ENCODE results near the gene DNMBP.
"Not testable (repeated sequence)": the region's sequence is repeated elsewhere in the genome, so short reads cannot be mapped to it uniquely, and the experiment has no call there.

Gene DNMBP

GRCh38 chr10:99945263-99945662 lies 64.5 kb downstream of the DNMBP start:
- peak; percentile 49 for DNase-seq (ENCODE audit: low read depth)

GRCh38 chr10:99944860-99945259 lies 64.9 kb downstream of the DNMBP start:
- DNase-seq (ENCODE audit: low read depth) = no peak

GRCh38 chr10:99943908-99944307 lies 65.8 kb downstream of the DNMBP start:
- no peak for DNase-seq (ENCODE audit: low read depth)

- DNase-seq (ENCODE audit: low read depth) = no peak
Observed at GRCh38 chr10:99941942-99942820, 67.6 kb downstream of the DNMBP start.

- DNase-seq (ENCODE audit: low read depth) = no peak
Observed at GRCh38 chr10:99938563-99938962, 71.2 kb downstream of the DNMBP start.

GRCh38 chr10:99937630-99938029 lies 72.1 kb downstream of the DNMBP start:
- DNase-seq (ENCODE audit: low read depth) = no peak

GRCh38 chr10:99932203-99932957 lies 77.4 kb downstream of the DNMBP start:
- DNase-seq (ENCODE audit: low read depth) = not testable (repeated sequence)

- DNase-seq (ENCODE audit: low read depth) = no peak
Observed at GRCh38 chr10:99930731-99931550, 78.8 kb downstream of the DNMBP start.

GRCh38 chr10:99929360-99929759 lies 80.4 kb downstream of the DNMBP start:
- no peak for DNase-seq (ENCODE audit: low read depth)

- no peak for DNase-seq (ENCODE audit: low read depth)
Observed at GRCh38 chr10:99927721-99928280, 81.9 kb downstream of the DNMBP start.

- no peak for DNase-seq (ENCODE audit: low read depth)
Observed at GRCh38 chr10:99926925-99927720, 82.6 kb downstream of the DNMBP start.

- no peak for DNase-seq (ENCODE audit: low read depth)
Observed at GRCh38 chr10:99924451-99925255, 85.1 kb downstream of the DNMBP start.

GRCh38 chr10:99921948-99922347 lies 87.8 kb downstream of the DNMBP start:
- no peak for DNase-seq (ENCODE audit: low read depth)

GRCh38 chr10:99920901-99921300 lies 88.8 kb downstream of the DNMBP start:
- DNase-seq (ENCODE audit: low read depth) = no peak

- DNase-seq (ENCODE audit: low read depth) = no peak
Observed at GRCh38 chr10:99920486-99920885, 89.3 kb downstream of the DNMBP start.

- peak; percentile 44 for DNase-seq (ENCODE audit: low read depth)
Observed at GRCh38 chr10:99917963-99918825, 91.6 kb downstream of the DNMBP start.

- no peak for DNase-seq (ENCODE audit: low read depth)
Observed at GRCh38 chr10:99916776-99917175, 93.0 kb downstream of the DNMBP start.

GRCh38 chr10:99915414-99915813 lies 94.3 kb downstream of the DNMBP start:
- no peak for DNase-seq (ENCODE audit: low read depth)

GRCh38 chr10:99914236-99914635 lies 95.5 kb downstream of the DNMBP start:
- DNase-seq (ENCODE audit: low read depth) = no peak
